ENCODE measurements around the gene MMP17.

MMP17 gene

GRCh38 chr12:131830914-131831571, 2.9 kb downstream of the MMP17 start:
- no peak for DNase-seq (ENCODE audit: low spot score)

GRCh38 chr12:131831635-131832041, 3.4 kb downstream of the MMP17 start:
- DNase-seq (ENCODE audit: low spot score), result no peak

GRCh38 chr12:131832321-131833231, 4.4 kb downstream of the MMP17 start:
- no peak for DNase-seq (ENCODE audit: low spot score)

GRCh38 chr12:131833288-131833895, 5.2 kb downstream of the MMP17 start:
- DNase-seq (ENCODE audit: low spot score), result no peak

GRCh38 chr12:131833896-131834641, 5.9 kb downstream of the MMP17 start:
- peak; percentile 23 for DNase-seq (ENCODE audit: low spot score)

- DNase-seq (ENCODE audit: low spot score), result no peak
Observed at GRCh38 chr12:131834798-131835615, 6.8 kb downstream of the MMP17 start.

- DNase-seq (ENCODE audit: low spot score), result no peak
Observed at GRCh38 chr12:131835616-131836171, 7.5 kb downstream of the MMP17 start.

- no peak for DNase-seq (ENCODE audit: low spot score)
Observed at GRCh38 chr12:131836193-131836592, 8.0 kb downstream of the MMP17 start.

GRCh38 chr12:131836714-131837397, 8.7 kb downstream of the MMP17 start:
- DNase-seq (ENCODE audit: low spot score), result no peak

GRCh38 chr12:131840643-131841416, 12.6 kb downstream of the MMP17 start:
- DNase-seq (ENCODE audit: low spot score), result no peak

GRCh38 chr12:131841547-131841946, 13.4 kb downstream of the MMP17 start:
- DNase-seq (ENCODE audit: low spot score), result no peak

- no peak for DNase-seq (ENCODE audit: low spot score)
Observed at GRCh38 chr12:131842169-131842568, 14.0 kb downstream of the MMP17 start.

- no peak for DNase-seq (ENCODE audit: low spot score)
Observed at GRCh38 chr12:131843527-131843926, 15.3 kb downstream of the MMP17 start.

- DNase-seq (ENCODE audit: low spot score), result no peak
Observed at GRCh38 chr12:131844140-131844539, 15.9 kb downstream of the MMP17 start.

GRCh38 chr12:131844656-131845055, 16.5 kb downstream of the MMP17 start:
- no peak for DNase-seq (ENCODE audit: low spot score)

- DNase-seq (ENCODE audit: low spot score), result no peak
Observed at GRCh38 chr12:131845121-131845520, 16.9 kb downstream of the MMP17 start.

GRCh38 chr12:131847456-131847855, 19.3 kb downstream of the MMP17 start:
- DNase-seq (ENCODE audit: low spot score), result no peak

GRCh38 chr12:131848753-131849152, 20.6 kb downstream of the MMP17 start:
- no peak for DNase-seq (ENCODE audit: low spot score)

- no peak for DNase-seq (ENCODE audit: low spot score)
Observed at GRCh38 chr12:131849700-131850553, 21.7 kb downstream of the MMP17 start.
